Tibial artery (tissue), 4 donors: Measurements from ENCODE around the gene RALY.

ENCODE experiments used
- DNase-seq, 2 donors: peaks; one replicate each; pipeline ENCODE4 v3.0.0-alpha.2; 2019
- H3K27ac ChIP-seq, 2 donors: fragments of 200-600 bp; sonication (generic) in 1 of 2; 1 replicate in 1 of 2; 2 replicates in 1 of 2; pipeline ENCODE4 v1.5.1; 2018 to 2019; ENCODE audit warnings: mild to moderate bottlenecking in 1 of 2
- H3K27me3 ChIP-seq, 2 donors: fragments of 200-600 bp; sonication (generic) in 1 of 2; one replicate each; pipeline versions ENCODE4 v1.5.1 to v1.6.0; 2016 to 2019
- H3K36me3 ChIP-seq, 3 donors: fragments of 200-600 bp; sonication (generic) in 2 of 3; one replicate each; pipeline ENCODE4 v1.5.1; 2016 to 2019; ENCODE audit warnings: mild to moderate bottlenecking in 2 of 3
- H3K4me1 ChIP-seq, 4 donors: fragments of 200-600 bp; sonication (generic) in 2 of 4; 1 replicate in 3 of 4; 2 replicates in 1 of 4; pipeline ENCODE4 v1.5.1; 2016 to 2019
- H3K4me3 ChIP-seq, 2 donors: fragments of 200-600 bp; sonication (generic) in 1 of 2; 1 replicate in 1 of 2; 2 replicates in 1 of 2; pipeline ENCODE4 v1.5.1; 2018 to 2019; ENCODE audit warnings: mild to moderate bottlenecking in 2 of 2
- H3K9me3 ChIP-seq, 3 donors: fragments of 200-600 bp; sonication (generic) in 1 of 3; one replicate each; pipeline ENCODE4 v1.5.1; 2016 to 2019
- intact Hi-C: fragments of 100-400 bp; cut with DNase I; formaldehyde crosslinking; loops from one replicate; pipeline ENCODE4 v1.15.0; 2023; ENCODE audit warnings: low total_unique reads
- TF ChIP-seq, protein P1 (sequence below), 2 experiments: fragments of 200-600 bp in 1 of 2; fragments of 450-650 bp in 1 of 2; IDR thresholded peaks; one replicate each; pipeline ENCODE4 v1.5.1; 2017 to 2019; ENCODE audit warnings: antibody characterized with exemption in 2 of 2, mild to moderate bottlenecking in 1 of 2, moderate library complexity in 1 of 2

RALY gene

GRCh38 chr20:34016736-34017135 lies 23.0 kb downstream of the RALY start:
- H3K4me3 ChIP-seq, result no peak overlapping the region
- TF ChIP-seq, protein P1, sequence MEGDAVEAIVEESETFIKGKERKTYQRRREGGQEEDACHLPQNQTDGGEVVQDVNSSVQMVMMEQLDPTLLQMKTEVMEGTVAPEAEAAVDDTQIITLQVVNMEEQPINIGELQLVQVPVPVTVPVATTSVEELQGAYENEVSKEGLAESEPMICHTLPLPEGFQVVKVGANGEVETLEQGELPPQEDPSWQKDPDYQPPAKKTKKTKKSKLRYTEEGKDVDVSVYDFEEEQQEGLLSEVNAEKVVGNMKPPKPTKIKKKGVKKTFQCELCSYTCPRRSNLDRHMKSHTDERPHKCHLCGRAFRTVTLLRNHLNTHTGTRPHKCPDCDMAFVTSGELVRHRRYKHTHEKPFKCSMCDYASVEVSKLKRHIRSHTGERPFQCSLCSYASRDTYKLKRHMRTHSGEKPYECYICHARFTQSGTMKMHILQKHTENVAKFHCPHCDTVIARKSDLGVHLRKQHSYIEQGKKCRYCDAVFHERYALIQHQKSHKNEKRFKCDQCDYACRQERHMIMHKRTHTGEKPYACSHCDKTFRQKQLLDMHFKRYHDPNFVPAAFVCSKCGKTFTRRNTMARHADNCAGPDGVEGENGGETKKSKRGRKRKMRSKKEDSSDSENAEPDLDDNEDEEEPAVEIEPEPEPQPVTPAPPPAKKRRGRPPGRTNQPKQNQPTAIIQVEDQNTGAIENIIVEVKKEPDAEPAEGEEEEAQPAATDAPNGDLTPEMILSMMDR (IDR thresholded peaks at IDR 0.05), result no peak
- DNase-seq, result no peak
- H3K27ac ChIP-seq, result peak overlapping the region in 1 of 2 donors; percentile 42
- intact Hi-C loops, result no loop called here
- H3K9me3 ChIP-seq, result no peaks in the 10 kb centered on the region
- peaks cover 0 to 81% (median 59%) of the 10 kb centered on the region in 4 donors for H3K4me1 ChIP-seq
- no peaks in the 10 kb centered on the region for H3K36me3 ChIP-seq
- H3K27me3 ChIP-seq, result no peaks in the 10 kb centered on the region

GRCh38 chr20:34017610-34018009 lies 23.9 kb downstream of the RALY start:
- TF ChIP-seq, protein P1 (IDR thresholded peaks at IDR 0.05), result no peak
- no peaks in the 10 kb centered on the region for H3K36me3 ChIP-seq
- no peaks in the 10 kb centered on the region for H3K27me3 ChIP-seq
- peaks cover 0 to 77% (median 58%) of the 10 kb centered on the region in 4 donors for H3K4me1 ChIP-seq
- no peak for DNase-seq
- intact Hi-C loops, result no loop called here
- H3K4me3 ChIP-seq, result no peak overlapping the region
- H3K9me3 ChIP-seq, result no peaks in the 10 kb centered on the region
- H3K27ac ChIP-seq, result no peak overlapping the region

DNA sequence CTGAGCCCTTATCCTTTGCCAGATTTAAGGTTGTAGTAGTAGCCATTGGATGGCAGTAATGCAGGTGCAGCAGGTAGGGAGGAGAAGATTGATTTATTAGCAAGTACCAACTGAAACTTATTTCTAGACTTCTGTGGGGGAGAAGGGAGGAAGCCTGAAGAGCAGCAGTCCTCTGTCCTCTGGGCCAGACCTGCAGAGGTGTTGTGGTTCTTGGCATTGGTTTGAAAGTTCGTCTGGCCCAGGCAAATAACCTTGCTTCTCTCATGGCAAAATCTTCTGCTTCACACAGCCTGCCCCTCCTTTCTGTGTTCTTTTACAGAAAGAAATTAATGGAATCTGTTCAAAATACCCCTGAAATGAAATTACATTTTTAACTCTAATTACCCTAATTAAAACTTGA lies 24.5 kb downstream of the RALY start:
- Histone ChIP-seq H3K9me3 (no peaks in the 10 kb centered on the region), H3K4me3 (no peak overlapping the region), H3K27ac (no peak overlapping the region), H3K27me3 (no peaks in the 10 kb centered on the region), H3K4me1 (peaks cover 0 to 77% (median 59%) of the 10 kb centered on the region in 4 donors), H3K36me3 (no peaks in the 10 kb centered on the region)
- intact Hi-C loops, result no loop called here
- DNase-seq, result no peak
- TF ChIP-seq, protein P1 (IDR thresholded peaks at IDR 0.05), result no peak

DNA sequence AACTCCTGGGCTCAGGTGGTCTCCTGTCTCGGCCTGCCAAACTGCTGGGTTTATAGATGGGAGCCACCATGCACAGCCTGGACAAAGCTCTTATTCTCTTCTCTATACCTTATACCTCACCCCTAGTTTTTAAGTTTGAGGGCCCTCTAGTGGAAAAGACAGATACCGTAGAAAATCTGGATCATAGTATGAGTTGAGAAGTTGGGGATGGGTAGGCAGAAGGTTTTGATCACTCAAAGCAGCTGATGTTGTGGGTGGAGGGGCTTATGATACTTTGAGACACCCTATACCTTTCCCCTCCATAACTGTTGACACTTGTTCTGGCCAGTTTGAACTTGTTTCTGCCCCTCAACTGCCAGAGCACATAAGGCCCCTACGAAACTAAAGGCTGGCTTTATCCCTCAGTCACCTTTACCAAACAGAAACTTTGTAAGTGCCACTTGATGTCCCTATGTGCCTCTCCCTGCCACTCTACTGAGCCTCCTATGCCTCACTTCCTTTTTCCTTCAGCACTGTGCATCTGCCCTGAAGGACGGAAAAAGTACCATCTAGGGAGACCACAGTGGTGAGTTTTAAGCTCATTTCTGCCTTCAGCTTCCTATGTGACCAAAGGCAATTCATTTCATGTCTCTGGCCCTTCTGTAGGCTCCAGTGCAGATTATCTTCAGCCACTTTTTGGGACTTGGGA lies 28.6 kb downstream of the RALY start:
- intact Hi-C loops, result no loop called here
- peaks cover 0 to 77% (median 55%) of the 10 kb centered on the region in 4 donors for H3K4me1 ChIP-seq

GRCh38 chr20:34022839-34023234 lies 29.1 kb downstream of the RALY start:
- intact Hi-C loops, result no loop called here
- no peaks in the 10 kb centered on the region for H3K27me3 ChIP-seq
- H3K36me3 ChIP-seq, result no peaks in the 10 kb centered on the region
- H3K27ac ChIP-seq, result no peak overlapping the region
- peaks cover 0 to 77% (median 50%) of the 10 kb centered on the region in 4 donors for H3K4me1 ChIP-seq
- no peaks in the 10 kb centered on the region for H3K9me3 ChIP-seq
- DNase-seq, result no peak
- TF ChIP-seq, protein P1 (IDR thresholded peaks at IDR 0.05), result no peak
- H3K4me3 ChIP-seq, result no peak overlapping the region

More for the DNA sequence above, 28.6 kb downstream of the RALY start:
- no peaks in the 10 kb centered on the region for H3K36me3 ChIP-seq
- no peaks in the 10 kb centered on the region for H3K27me3 ChIP-seq
- H3K9me3 ChIP-seq, result no peaks in the 10 kb centered on the region
- TF ChIP-seq, protein P1 (IDR thresholded peaks at IDR 0.05), result no peak
- H3K27ac ChIP-seq, result no peak overlapping the region
- DNase-seq, result no peak
- no peak overlapping the region for H3K4me3 ChIP-seq
